Neural cell (in vitro differentiated cells): ENCODE results near the gene DUXB.

Experiments
- CTCF ChIP-seq: fragments of 450-650 bp; IDR thresholded peaks from 2 replicates; pipeline ENCODE4 v1.5.1; 2014; ENCODE audit warnings: antibody characterized with exemption, mild to moderate bottlenecking, moderate library complexity; ENCODE audit not compliant: poor library complexity, severe bottlenecking
- EP300 ChIP-seq: fragments of 450-650 bp; conservative IDR thresholded peaks from 2 replicates; pipeline ENCODE4 v1.6.1; 2014; ENCODE audit warnings: antibody characterized with exemption, mild to moderate bottlenecking, moderate library complexity; ENCODE audit not compliant: poor library complexity, severe bottlenecking
- EZH2 ChIP-seq: fragments of 200-600, 300-800 bp; shearing (Covaris generic), sonication (generic); IDR thresholded peaks from 2 replicates; pipeline ENCODE4 v1.6.1; 2014; ENCODE audit warnings: antibody characterized with exemption, low read length, borderline replicate concordance, mild to moderate bottlenecking; ENCODE audit not compliant: insufficient read depth, poor library complexity, severe bottlenecking
- MXI1 ChIP-seq: fragments of 450-650 bp; conservative IDR thresholded peaks from 2 replicates; pipeline ENCODE4 v1.6.1; 2014; ENCODE audit warnings: antibody characterized with exemption, mild to moderate bottlenecking; ENCODE audit not compliant: poor library complexity, severe bottlenecking
- POLR2AphosphoS5 ChIP-seq: IDR thresholded peaks from 2 replicates; pipeline ENCODE4 v1.6.1; 2012
- RAD21 ChIP-seq: fragments of 450-650 bp; conservative IDR thresholded peaks from 2 replicates; pipeline ENCODE4 v1.6.1; 2014; ENCODE audit warnings: antibody characterized with exemption, mild to moderate bottlenecking, moderate library complexity
- SMC3 ChIP-seq: fragments of 450-650 bp; conservative IDR thresholded peaks from 2 replicates; pipeline ENCODE4 v1.6.1; 2014; ENCODE audit warnings: antibody characterized with exemption, mild to moderate bottlenecking, moderate library complexity; ENCODE audit not compliant: poor library complexity
- TAF1 ChIP-seq: IDR thresholded peaks from 2 replicates; pipeline ENCODE4 v1.6.1; 2012; ENCODE audit warnings: low read depth
- TF ChIP-seq, protein P1 (sequence below): IDR thresholded peaks from 2 replicates; pipeline ENCODE4 v1.6.1; 2012; ENCODE audit warnings: borderline replicate concordance

DNA sequence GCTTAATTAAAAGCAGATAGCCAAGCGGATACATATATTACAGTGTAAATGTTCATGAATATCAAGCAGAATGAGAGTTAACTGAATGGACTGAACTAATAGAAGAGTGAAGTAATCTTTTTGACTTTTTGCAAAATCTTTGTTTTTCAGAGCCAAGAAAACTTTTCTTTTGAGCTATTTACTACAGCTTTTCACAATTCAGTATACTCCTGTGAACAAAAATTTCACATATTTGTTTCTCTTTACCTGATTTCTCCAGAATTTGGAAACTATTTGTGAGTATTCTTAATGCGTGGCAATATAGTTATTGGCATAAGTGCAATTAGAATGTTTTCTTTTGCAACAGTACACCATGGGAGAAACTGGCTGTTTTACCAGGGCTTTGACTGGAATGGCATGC lies 9.1 kb upstream of the DUXB start:
- TF ChIP-seq CTCF: no peak
- no peak for TF ChIP-seq EP300
- no peak for TF ChIP-seq POLR2AphosphoS5
- TF ChIP-seq EZH2: no peak
- TF ChIP-seq MXI1: no peak
- TF ChIP-seq TAF1: no peak
- no peak for TF ChIP-seq SMC3
- TF ChIP-seq, protein P1, sequence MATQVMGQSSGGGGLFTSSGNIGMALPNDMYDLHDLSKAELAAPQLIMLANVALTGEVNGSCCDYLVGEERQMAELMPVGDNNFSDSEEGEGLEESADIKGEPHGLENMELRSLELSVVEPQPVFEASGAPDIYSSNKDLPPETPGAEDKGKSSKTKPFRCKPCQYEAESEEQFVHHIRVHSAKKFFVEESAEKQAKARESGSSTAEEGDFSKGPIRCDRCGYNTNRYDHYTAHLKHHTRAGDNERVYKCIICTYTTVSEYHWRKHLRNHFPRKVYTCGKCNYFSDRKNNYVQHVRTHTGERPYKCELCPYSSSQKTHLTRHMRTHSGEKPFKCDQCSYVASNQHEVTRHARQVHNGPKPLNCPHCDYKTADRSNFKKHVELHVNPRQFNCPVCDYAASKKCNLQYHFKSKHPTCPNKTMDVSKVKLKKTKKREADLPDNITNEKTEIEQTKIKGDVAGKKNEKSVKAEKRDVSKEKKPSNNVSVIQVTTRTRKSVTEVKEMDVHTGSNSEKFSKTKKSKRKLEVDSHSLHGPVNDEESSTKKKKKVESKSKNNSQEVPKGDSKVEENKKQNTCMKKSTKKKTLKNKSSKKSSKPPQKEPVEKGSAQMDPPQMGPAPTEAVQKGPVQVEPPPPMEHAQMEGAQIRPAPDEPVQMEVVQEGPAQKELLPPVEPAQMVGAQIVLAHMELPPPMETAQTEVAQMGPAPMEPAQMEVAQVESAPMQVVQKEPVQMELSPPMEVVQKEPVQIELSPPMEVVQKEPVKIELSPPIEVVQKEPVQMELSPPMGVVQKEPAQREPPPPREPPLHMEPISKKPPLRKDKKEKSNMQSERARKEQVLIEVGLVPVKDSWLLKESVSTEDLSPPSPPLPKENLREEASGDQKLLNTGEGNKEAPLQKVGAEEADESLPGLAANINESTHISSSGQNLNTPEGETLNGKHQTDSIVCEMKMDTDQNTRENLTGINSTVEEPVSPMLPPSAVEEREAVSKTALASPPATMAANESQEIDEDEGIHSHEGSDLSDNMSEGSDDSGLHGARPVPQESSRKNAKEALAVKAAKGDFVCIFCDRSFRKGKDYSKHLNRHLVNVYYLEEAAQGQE: no peak
- TF ChIP-seq RAD21: no peak
